ENCODE results near the gene RBM38. TPM values are rescaled to one million over a fixed set of nuclear protein-coding genes. Genes with fewer than 3 reads are reported as not detected.

Gene RBM38
- polyA plus RNA-seq, 4 donors: 13.2 to 17.5 (median 15.8) TPM

DNA sequence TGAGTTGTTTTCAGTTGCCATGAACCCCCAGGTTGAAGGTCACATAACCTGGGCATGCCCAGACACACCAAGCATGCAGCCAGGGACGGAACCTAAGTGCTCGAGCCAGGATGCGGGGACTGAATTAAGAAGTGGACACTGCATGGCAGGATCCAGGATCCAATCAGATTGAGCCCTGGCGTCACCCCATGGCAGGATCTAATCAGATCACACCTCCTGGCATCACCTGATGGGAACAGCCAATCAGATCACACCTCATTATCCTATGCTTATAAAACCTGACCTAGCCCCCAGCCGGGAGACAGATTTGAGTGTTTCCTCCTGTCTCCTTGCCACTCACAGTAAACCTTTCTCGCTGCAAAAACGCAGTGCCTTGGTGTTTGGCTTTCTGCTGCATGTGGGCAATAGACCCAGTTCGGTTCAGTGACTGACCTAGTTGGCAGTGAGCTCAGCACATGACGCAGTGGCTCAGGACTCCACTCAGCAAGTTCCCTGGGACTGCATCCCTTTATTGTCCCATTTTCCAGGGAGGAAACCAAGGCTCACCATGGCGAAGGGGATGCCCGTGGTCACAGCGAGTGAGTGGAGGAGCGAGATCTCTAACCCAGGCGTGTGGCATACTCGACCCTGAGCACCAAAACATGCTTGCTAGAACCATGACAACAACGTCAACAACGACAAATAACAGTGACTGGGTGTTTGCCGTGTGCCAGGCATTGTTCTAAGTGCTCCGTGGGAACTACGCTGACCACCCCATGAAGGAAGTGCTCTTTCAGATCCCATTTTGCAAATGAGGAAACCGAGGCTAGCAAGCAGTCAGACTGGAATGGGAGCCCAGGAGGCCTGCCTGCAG lies 66.3 kb downstream of the RBM38 start:
- H3K4me1 ChIP-seq (ENCODE audit: control insufficient read depth in 3 of 3, insufficient read depth in 2 of 3, low read depth in 1 of 3, low read length in 2 of 3): no peaks in the 10 kb centered on the region
- H3K27me3 ChIP-seq (ENCODE audit: control insufficient read depth in 3 of 3, insufficient read depth in 3 of 3, low read length in 3 of 3): no peaks in the 10 kb centered on the region
- DNase-seq (no peak), FAIRE-seq (no peak)
- H3K36me3 ChIP-seq (ENCODE audit: control insufficient read depth in 3 of 3, insufficient read depth in 2 of 3, low read depth in 1 of 3, low read length in 3 of 3): no peaks in the 10 kb centered on the region
- H3K27ac ChIP-seq (ENCODE audit: low read depth in 1 of 3, low read length in 2 of 3): no peak overlapping the region
- H3K4me3 ChIP-seq (ENCODE audit: low read depth in 1 of 3, low read length in 3 of 3): no peak overlapping the region
- H3K9me3 ChIP-seq (ENCODE audit: control insufficient read depth in 2 of 2, insufficient read depth in 1 of 2, low read depth in 1 of 2, low read length in 1 of 2): peaks cover 0 to 6% of the 10 kb centered on the region in 2 donors
- WGBS, 3 donors: 73 to 79% (median 76%) methylated on average over 21 of the region's 21 CpGs

DNA sequence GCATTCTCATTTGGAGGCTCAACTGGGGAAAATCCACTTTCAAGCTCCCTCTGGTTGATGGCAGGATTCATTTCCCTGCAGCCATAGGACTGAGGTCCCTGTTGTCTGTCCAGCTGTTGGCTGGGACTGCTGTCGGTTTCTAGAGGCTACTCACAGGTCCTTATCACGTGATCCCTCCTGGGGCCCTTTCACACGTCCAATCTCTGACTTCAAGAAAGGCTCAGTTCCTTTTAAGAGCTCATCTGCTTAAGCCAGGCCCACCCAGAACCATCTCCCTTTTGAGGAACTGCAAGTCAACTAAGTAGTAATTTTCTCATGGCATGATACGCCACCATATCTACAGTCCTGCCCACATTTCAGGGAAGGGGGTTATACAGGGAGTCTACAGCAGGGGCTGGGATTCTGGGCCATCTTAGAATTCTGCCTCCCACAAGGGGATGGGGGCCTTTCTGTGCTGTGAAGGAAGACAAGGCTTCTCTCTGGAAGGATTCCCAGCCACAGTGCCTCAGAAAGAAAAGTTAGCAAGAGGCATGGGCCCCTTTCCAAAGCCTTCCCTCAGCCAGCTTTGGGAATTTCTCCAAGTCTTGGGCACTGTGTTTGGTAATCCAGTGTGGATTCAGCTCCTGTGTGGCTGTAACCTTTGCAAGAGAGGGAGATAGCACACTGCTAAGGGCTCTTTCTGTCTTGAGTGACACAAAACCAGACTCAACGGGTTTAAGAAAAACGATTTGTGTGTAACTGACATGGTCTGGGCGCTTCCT lies 67.4 kb downstream of the RBM38 start:
- no peak overlapping the region for H3K27ac ChIP-seq (ENCODE audit: low read depth in 1 of 3, low read length in 2 of 3)
- H3K4me1 ChIP-seq (ENCODE audit: control insufficient read depth in 3 of 3, insufficient read depth in 2 of 3, low read depth in 1 of 3, low read length in 2 of 3): no peaks in the 10 kb centered on the region
- H3K4me3 ChIP-seq (ENCODE audit: low read depth in 1 of 3, low read length in 3 of 3): no peak overlapping the region
- peaks cover 0 to 6% of the 10 kb centered on the region in 2 donors for H3K9me3 ChIP-seq (ENCODE audit: control insufficient read depth in 2 of 2, insufficient read depth in 1 of 2, low read depth in 1 of 2, low read length in 1 of 2)
- no peaks in the 10 kb centered on the region for H3K36me3 ChIP-seq (ENCODE audit: control insufficient read depth in 3 of 3, insufficient read depth in 2 of 3, low read depth in 1 of 3, low read length in 3 of 3)
- H3K27me3 ChIP-seq (ENCODE audit: control insufficient read depth in 3 of 3, insufficient read depth in 3 of 3, low read length in 3 of 3): no peaks in the 10 kb centered on the region
- WGBS, 3 donors: 71 to 75% (median 72%) methylated on average over 7 of the region's 7 CpGs
- no peak for DNase-seq
- FAIRE-seq: no peak

Other genes with a start within 250 kb of the RBM38 start
- 1 to 10 TPM in 1 of 4 donors, under 1 TPM in 1, not detected in 2; 0.92 to 3.4 TPM for gene BMP7, start 124.8 kb upstream of the RBM38 start, polyA plus RNA-seq
- not detected for gene SPO11, start 61.6 kb upstream of the RBM38 start, polyA plus RNA-seq
- gene RAE1, start 40.1 kb upstream of the RBM38 start, polyA plus RNA-seq: 10 to 100 TPM; 15.7 to 37.0 (median 18.6) TPM
- gene CTCFL, start 133.7 kb downstream of the RBM38 start, polyA plus RNA-seq: under 1 TPM in 2 of 4 donors, not detected in 2; 0.03 TPM
- 100 to 1,000 TPM in 2 of 4 donors, 10 to 100 TPM in 1, 1 to 10 TPM in 1; 5.5 to 439 (median 97.2) TPM for gene PCK1, start 169.7 kb downstream of the RBM38 start, polyA plus RNA-seq
- gene ZBP1, start 229.0 kb downstream of the RBM38 start, polyA plus RNA-seq: 1 to 10 TPM in 2 of 4 donors, under 1 TPM in 2; 0.37 to 2.7 (median 1.6) TPM